GM23338 (cell line): Measurements from ENCODE around the gene KNG1. TPM values are rescaled to one million over a fixed set of nuclear protein-coding genes. Genes with fewer than 3 reads are reported as not detected.

Experiments used
- ATAC-seq: fragments of 200-7000 bp; cut with Tn5 transposase; 3 replicates; pipeline ENCODE4 v1.9.1; 2020
- DNase-seq: peaks from one replicate; pipeline ENCODE4 v3.0.0-alpha.2; 2015; ENCODE audit warnings: low spot score
- H2AFZ ChIP-seq: fragments of 200-600 bp; sonication (generic); 2 replicates; pipeline ENCODE4 v1.8.0; 2016; ENCODE audit warnings: antibody characterized with exemption, mild to moderate bottlenecking, moderate library complexity
- H3F3A ChIP-seq: fragments of 200-600 bp; sonication (generic); replicated peaks from 2 replicates; pipeline ENCODE4 v1.8.0; 2017; ENCODE audit warnings: antibody characterized with exemption, mixed run types, low read depth
- H3K27ac ChIP-seq: fragments of 200-600 bp; sonication (generic); 2 replicates; pipeline ENCODE4 v1.6.1; 2016; ENCODE audit warnings: low read depth
- H3K27me3 ChIP-seq: fragments of 200-600 bp; sonication (generic); 2 replicates; pipeline ENCODE4 v1.8.0; 2016; ENCODE audit warnings: mild to moderate bottlenecking, mixed run types, moderate library complexity; ENCODE audit not compliant: insufficient read depth
- H3K36me3 ChIP-seq: fragments of 200-600 bp; sonication (generic); 2 replicates; pipeline ENCODE4 v1.8.0; 2016; ENCODE audit warnings: mild to moderate bottlenecking; ENCODE audit not compliant: insufficient read depth
- H3K4me1 ChIP-seq: fragments of 200-600 bp; sonication (generic); 2 replicates; pipeline ENCODE4 v1.8.0; 2016; ENCODE audit warnings: mild to moderate bottlenecking, moderate library complexity; ENCODE audit not compliant: insufficient read depth
- H3K4me2 ChIP-seq: fragments of 200-600 bp; sonication (generic); 2 replicates; pipeline ENCODE4 v1.7.1; 2017; ENCODE audit warnings: mixed run types
- H3K4me3 ChIP-seq: fragments of 200-600 bp; sonication (generic); 2 replicates; pipeline ENCODE4 v1.6.1; 2016; ENCODE audit warnings: mixed run types
- H3K79me2 ChIP-seq: fragments of 200-600 bp; sonication (generic); replicated peaks from 2 replicates; pipeline ENCODE4 v1.8.0; 2017; ENCODE audit warnings: mild to moderate bottlenecking; ENCODE audit not compliant: insufficient read depth
- H3K9me2 ChIP-seq: fragments of 200-600 bp; sonication (generic); 2 replicates; pipeline ENCODE4 v1.8.0; 2017; ENCODE audit not compliant: insufficient read depth
- H4K20me1 ChIP-seq: fragments of 200-600 bp; sonication (generic); replicated peaks from 2 replicates; pipeline ENCODE4 v1.8.0; 2017; ENCODE audit warnings: mild to moderate bottlenecking; ENCODE audit not compliant: insufficient read depth
- H3K27ac Mint-ChIP-seq: 2 replicates; pipeline ENCODE4 v1.8.0; 2020; ENCODE audit warnings: inconsistent platforms, mild to moderate bottlenecking, moderate library complexity, mixed read lengths
- H3K27me3 Mint-ChIP-seq: 3 replicates; pipeline ENCODE4 v1.8.0; 2022; ENCODE audit warnings: low read depth, mild to moderate bottlenecking, moderate library complexity, mixed read lengths, inconsistent platforms; ENCODE audit not compliant: insufficient read depth, poor library complexity
- H3K36me3 Mint-ChIP-seq: 3 replicates; pipeline ENCODE4 v1.8.0; 2021; ENCODE audit warnings: low read depth, mild to moderate bottlenecking, inconsistent platforms, moderate library complexity, mixed read lengths
- H3K4me1 Mint-ChIP-seq: 3 replicates; pipeline ENCODE4 v1.8.0; 2020; ENCODE audit warnings: mild to moderate bottlenecking, inconsistent platforms, mixed read lengths
- H3K4me3 Mint-ChIP-seq: 3 replicates; pipeline ENCODE4 v1.8.0; 2021; ENCODE audit warnings: moderate library complexity, mild to moderate bottlenecking, inconsistent platforms, mixed read lengths
- H3K9me3 Mint-ChIP-seq: 3 replicates; pipeline ENCODE4 v1.8.0; 2020; ENCODE audit warnings: moderate library complexity, mild to moderate bottlenecking, inconsistent platforms, mixed read lengths
- CREB1 ChIP-seq: fragments of 250-450 bp; sonication (Bioruptor Pico); IDR thresholded peaks from 2 replicates; pipeline ENCODE4 v1.5.0; 2020; ENCODE audit warnings: low read depth, mild to moderate bottlenecking, moderate library complexity
- EZH2 ChIP-seq: fragments of 200-600 bp; sonication (generic); IDR thresholded peaks from one replicate; pipeline ENCODE4 v1.8.0; 2017; ENCODE audit warnings: antibody characterized with exemption, mild to moderate bottlenecking, low read depth; ENCODE audit not compliant: unreplicated experiment
- EZH2phosphoT487 ChIP-seq: fragments of 200-600 bp; sonication (generic); IDR thresholded peaks from one replicate; pipeline ENCODE4 v1.8.1; 2018; ENCODE audit warnings: antibody characterized with exemption; ENCODE audit not compliant: unreplicated experiment
- JUNB ChIP-seq: IDR thresholded peaks from one replicate; pipeline ENCODE4 v1.6.1; 2016; ENCODE audit warnings: antibody characterized with exemption; ENCODE audit not compliant: unreplicated experiment
- NANOG ChIP-seq: IDR thresholded peaks from 2 replicates; pipeline ENCODE4 v1.6.1; 2016; ENCODE audit warnings: antibody characterized with exemption, borderline replicate concordance
- POLR2AphosphoS5 ChIP-seq: IDR thresholded peaks from 2 replicates; pipeline ENCODE4 v1.6.1; 2016; ENCODE audit warnings: antibody characterized with exemption, low read depth
- STAT1 ChIP-seq: IDR thresholded peaks from one replicate; pipeline ENCODE4 v1.6.1; 2016; ENCODE audit warnings: antibody characterized with exemption; ENCODE audit not compliant: unreplicated experiment
- ZNF114 ChIP-seq: fragments of 250-450 bp; sonication (Bioruptor Pico); IDR thresholded peaks from 2 replicates; pipeline ENCODE4 v1.5.0; 2020; ENCODE audit warnings: mild to moderate bottlenecking, moderate library complexity
- ZNF331 ChIP-seq: fragments of 250-450 bp; sonication (Bioruptor Pico); IDR thresholded peaks from 2 replicates; pipeline ENCODE4 v1.5.0; 2020; ENCODE audit warnings: low read depth, mild to moderate bottlenecking, moderate library complexity
- polyA plus RNA-seq: library from polyadenylated mRNA; unstranded; fragments of >200 nt; fragmentation: Nextera tagmentation; extraction: Ambion mirVana; gene quantifications from 2 replicates; pipeline ENCODE4 v1.2.1, GENCODE V29; 2016
- total RNA-seq: library from RNA; depleted of rRNA; stranded (reverse); fragments of >200 nt; shearing (Covaris generic); gene quantifications from 2 replicates; pipeline ENCODE4 v1.2.3, GENCODE V29; 2014
- TF ChIP-seq, protein P1 (sequence below): fragments of 250-450 bp; sonication (Bioruptor Pico); IDR thresholded peaks from 2 replicates; pipeline ENCODE4 v1.5.0; 2020; ENCODE audit warnings: mild to moderate bottlenecking, moderate library complexity
- TF ChIP-seq, protein P2 (sequence below), 2 experiments: fragments of 200-600 bp in 1 of 2; sonication (generic) in 1 of 2; conservative IDR thresholded peaks; 2 replicates each; pipeline versions ENCODE4 v1.5.1 to v1.6.1; 2016 to 2017; ENCODE audit warnings: antibody characterized with exemption in 2 of 2, low read depth in 2 of 2, mild to moderate bottlenecking in 2 of 2, moderate library complexity in 1 of 2

KNG1 gene
- total and polyA plus RNA-seq, 2 experiments from 2014 or later, result 0.49 TPM; not detected in 1

GRCh38 chr3:186783731-186784515 is 66.8 kb downstream of the KNG1 start:
- Histone ChIP-seq H3K4me2 (peak overlapping the region; percentile 99), H3K27ac (peak overlapping the region; percentile 100), H3F3A (peaks cover 55% of the 10 kb centered on the region), H3K4me3 (peak overlapping the region; percentile 99), H3K4me1 (peaks cover 15% of the 10 kb centered on the region), H4K20me1 (peaks cover 48% of the 10 kb centered on the region), H2AFZ (no peak overlapping the region), H3K9me2 (no peaks in the 10 kb centered on the region), H3K36me3 (peaks cover 50% of the 10 kb centered on the region), H3K79me2 (peaks cover 49% of the 10 kb centered on the region), H3K27me3 (no peaks in the 10 kb centered on the region)
- peak overlapping the region; percentile 100 for H3K27ac Mint-ChIP-seq
- H3K4me1 Mint-ChIP-seq, result peaks cover 21% of the 10 kb centered on the region
- TF ChIP-seq ZNF114 (no peak), POLR2AphosphoS5 (peak; percentile 27)
- DNase-seq (peak; percentile 73), ATAC-seq (peak; percentile 71)
- peak overlapping the region; percentile 99 for H3K4me3 Mint-ChIP-seq
- peaks cover 12% of the 10 kb centered on the region for H3K9me3 Mint-ChIP-seq
- H3K36me3 Mint-ChIP-seq, result peaks cover 58% of the 10 kb centered on the region
- H3K27me3 Mint-ChIP-seq, result peaks cover 30% of the 10 kb centered on the region

GRCh38 chr3:186784820-186785494 is 67.8 kb downstream of the KNG1 start:
- H3K27me3 ChIP-seq, result no peaks in the 10 kb centered on the region
- no peaks in the 10 kb centered on the region for H3K9me2 ChIP-seq
- H3F3A ChIP-seq, result peaks cover 63% of the 10 kb centered on the region
- H3K36me3 ChIP-seq, result peaks cover 59% of the 10 kb centered on the region
- ATAC-seq, result no peak
- Mint-ChIP-seq H3K9me3 (peaks cover 12% of the 10 kb centered on the region), H3K36me3 (peaks cover 68% of the 10 kb centered on the region), H3K4me1 (peaks cover 21% of the 10 kb centered on the region), H3K4me3 (peak overlapping the region; percentile 99), H3K27me3 (peaks cover 32% of the 10 kb centered on the region), H3K27ac (peak overlapping the region; percentile 100)
- peaks cover 49% of the 10 kb centered on the region for H3K79me2 ChIP-seq
- H3K4me1 ChIP-seq, result peaks cover 15% of the 10 kb centered on the region
- no peak for DNase-seq
- H4K20me1 ChIP-seq, result peaks cover 48% of the 10 kb centered on the region
- peak overlapping the region; percentile 99 for H3K4me3 ChIP-seq
- no peak overlapping the region for H2AFZ ChIP-seq
- H3K27ac ChIP-seq, result peak overlapping the region; percentile 100
- TF ChIP-seq CREB1 (no peak), NANOG (no peak), EZH2 (no peak), JUNB (no peak), ZNF331 (CRISPR knock-in tag) (no peak), EZH2phosphoT487 (no peak), STAT1 (no peak)
- TF ChIP-seq, protein P1, sequence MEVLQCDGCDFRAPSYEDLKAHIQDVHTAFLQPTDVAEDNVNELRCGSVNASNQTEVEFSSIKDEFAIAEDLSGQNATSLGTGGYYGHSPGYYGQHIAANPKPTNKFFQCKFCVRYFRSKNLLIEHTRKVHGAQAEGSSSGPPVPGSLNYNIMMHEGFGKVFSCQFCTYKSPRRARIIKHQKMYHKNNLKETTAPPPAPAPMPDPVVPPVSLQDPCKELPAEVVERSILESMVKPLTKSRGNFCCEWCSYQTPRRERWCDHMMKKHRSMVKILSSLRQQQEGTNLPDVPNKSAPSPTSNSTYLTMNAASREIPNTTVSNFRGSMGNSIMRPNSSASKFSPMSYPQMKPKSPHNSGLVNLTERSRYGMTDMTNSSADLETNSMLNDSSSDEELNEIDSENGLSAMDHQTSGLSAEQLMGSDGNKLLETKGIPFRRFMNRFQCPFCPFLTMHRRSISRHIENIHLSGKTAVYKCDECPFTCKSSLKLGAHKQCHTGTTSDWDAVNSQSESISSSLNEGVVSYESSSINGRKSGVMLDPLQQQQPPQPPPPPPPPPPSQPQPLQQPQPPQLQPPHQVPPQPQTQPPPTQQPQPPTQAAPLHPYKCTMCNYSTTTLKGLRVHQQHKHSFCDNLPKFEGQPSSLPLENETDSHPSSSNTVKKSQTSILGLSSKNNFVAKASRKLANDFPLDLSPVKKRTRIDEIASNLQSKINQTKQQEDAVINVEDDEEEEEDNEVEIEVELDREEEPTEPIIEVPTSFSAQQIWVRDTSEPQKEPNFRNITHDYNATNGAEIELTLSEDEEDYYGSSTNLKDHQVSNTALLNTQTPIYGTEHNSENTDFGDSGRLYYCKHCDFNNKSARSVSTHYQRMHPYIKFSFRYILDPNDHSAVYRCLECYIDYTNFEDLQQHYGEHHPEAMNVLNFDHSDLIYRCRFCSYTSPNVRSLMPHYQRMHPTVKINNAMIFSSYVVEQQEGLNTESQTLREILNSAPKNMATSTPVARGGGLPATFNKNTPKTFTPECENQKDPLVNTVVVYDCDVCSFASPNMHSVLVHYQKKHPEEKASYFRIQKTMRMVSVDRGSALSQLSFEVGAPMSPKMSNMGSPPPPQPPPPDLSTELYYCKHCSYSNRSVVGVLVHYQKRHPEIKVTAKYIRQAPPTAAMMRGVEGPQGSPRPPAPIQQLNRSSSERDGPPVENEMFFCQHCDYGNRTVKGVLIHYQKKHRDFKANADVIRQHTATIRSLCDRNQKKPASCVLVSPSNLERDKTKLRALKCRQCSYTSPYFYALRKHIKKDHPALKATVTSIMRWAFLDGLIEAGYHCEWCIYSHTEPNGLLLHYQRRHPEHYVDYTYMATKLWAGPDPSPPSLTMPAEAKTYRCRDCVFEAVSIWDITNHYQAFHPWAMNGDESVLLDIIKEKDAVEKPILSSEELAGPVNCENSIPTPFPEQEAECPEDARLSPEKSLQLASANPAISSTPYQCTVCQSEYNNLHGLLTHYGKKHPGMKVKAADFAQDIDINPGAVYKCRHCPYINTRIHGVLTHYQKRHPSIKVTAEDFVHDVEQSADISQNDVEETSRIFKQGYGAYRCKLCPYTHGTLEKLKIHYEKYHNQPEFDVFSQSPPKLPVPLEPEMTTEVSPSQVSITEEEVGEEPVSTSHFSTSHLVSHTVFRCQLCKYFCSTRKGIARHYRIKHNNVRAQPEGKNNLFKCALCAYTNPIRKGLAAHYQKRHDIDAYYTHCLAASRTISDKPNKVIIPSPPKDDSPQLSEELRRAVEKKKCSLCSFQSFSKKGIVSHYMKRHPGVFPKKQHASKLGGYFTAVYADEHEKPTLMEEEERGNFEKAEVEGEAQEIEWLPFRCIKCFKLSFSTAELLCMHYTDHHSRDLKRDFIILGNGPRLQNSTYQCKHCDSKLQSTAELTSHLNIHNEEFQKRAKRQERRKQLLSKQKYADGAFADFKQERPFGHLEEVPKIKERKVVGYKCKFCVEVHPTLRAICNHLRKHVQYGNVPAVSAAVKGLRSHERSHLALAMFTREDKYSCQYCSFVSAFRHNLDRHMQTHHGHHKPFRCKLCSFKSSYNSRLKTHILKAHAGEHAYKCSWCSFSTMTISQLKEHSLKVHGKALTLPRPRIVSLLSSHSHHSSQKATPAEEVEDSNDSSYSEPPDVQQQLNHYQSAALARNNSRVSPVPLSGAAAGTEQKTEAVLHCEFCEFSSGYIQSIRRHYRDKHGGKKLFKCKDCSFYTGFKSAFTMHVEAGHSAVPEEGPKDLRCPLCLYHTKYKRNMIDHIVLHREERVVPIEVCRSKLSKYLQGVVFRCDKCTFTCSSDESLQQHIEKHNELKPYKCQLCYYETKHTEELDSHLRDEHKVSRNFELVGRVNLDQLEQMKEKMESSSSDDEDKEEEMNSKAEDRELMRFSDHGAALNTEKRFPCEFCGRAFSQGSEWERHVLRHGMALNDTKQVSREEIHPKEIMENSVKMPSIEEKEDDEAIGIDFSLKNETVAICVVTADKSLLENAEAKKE (CRISPR knock-in tag), result no peak
- TF ChIP-seq, protein P2, sequence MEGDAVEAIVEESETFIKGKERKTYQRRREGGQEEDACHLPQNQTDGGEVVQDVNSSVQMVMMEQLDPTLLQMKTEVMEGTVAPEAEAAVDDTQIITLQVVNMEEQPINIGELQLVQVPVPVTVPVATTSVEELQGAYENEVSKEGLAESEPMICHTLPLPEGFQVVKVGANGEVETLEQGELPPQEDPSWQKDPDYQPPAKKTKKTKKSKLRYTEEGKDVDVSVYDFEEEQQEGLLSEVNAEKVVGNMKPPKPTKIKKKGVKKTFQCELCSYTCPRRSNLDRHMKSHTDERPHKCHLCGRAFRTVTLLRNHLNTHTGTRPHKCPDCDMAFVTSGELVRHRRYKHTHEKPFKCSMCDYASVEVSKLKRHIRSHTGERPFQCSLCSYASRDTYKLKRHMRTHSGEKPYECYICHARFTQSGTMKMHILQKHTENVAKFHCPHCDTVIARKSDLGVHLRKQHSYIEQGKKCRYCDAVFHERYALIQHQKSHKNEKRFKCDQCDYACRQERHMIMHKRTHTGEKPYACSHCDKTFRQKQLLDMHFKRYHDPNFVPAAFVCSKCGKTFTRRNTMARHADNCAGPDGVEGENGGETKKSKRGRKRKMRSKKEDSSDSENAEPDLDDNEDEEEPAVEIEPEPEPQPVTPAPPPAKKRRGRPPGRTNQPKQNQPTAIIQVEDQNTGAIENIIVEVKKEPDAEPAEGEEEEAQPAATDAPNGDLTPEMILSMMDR (conservative IDR thresholded peaks at IDR 0.05; ENCODE audit: low read depth in 2 of 2), result no peak
- H3K4me2 ChIP-seq, result peak overlapping the region; percentile 99
